HepG2 (cell line): Measurements from ENCODE around the gene C2orf81. TPM values are rescaled to one million over a fixed set of nuclear protein-coding genes. Genes with fewer than 3 reads are reported as not detected.

Experiments
- CREBL2 ChIP-seq: sonication (generic); formaldehyde crosslinking; IDR thresholded peaks from 2 replicates; pipeline ENCODE4 v1.8.1; 2023; ENCODE audit warnings: missing genetic modification reagents, mild to moderate bottlenecking, borderline replicate concordance
- DMTF1 ChIP-seq: sonication (generic); formaldehyde crosslinking; IDR thresholded peaks from 2 replicates; pipeline ENCODE4 v1.4.0; 2020; ENCODE audit warnings: mild to moderate bottlenecking, missing genetic modification reagents
- E2F2 ChIP-seq: sonication (generic); formaldehyde crosslinking; IDR thresholded peaks from 2 replicates; pipeline ENCODE4 v1.4.0; 2020; ENCODE audit warnings: missing genetic modification reagents, borderline replicate concordance
- HDAC1 ChIP-seq: sonication (generic); formaldehyde crosslinking; IDR thresholded peaks from 2 replicates; pipeline ENCODE4 v1.5.1; 2020; ENCODE audit warnings: mild to moderate bottlenecking, missing genetic modification reagents
- KLF6 ChIP-seq: IDR thresholded peaks from 2 replicates; pipeline ENCODE4 v1.8.0; 2016; ENCODE audit warnings: missing biosample characterization, missing genetic modification reagents
- NR2F6 ChIP-seq, 2 experiments: IDR thresholded peaks; 2 replicates each; pipeline ENCODE4 v1.6.1; 2016; ENCODE audit warnings: antibody characterized with exemption in 1 of 2, mild to moderate bottlenecking in 1 of 2
- RBFOX2 ChIP-seq: fragments of 200-400 bp; formaldehyde crosslinking; IDR thresholded peaks from 2 replicates; pipeline ENCODE4 v1.6.1; 2017; ENCODE audit warnings: low read depth, mild to moderate bottlenecking, low read length
- RBM22 ChIP-seq: fragments of 200-400 bp; formaldehyde crosslinking; optimal IDR thresholded peaks from 2 replicates; pipeline ENCODE3; 2017; ENCODE audit warnings: mild to moderate bottlenecking, low read length, moderate library complexity
- SAP130 ChIP-seq: IDR thresholded peaks from 2 replicates; pipeline ENCODE4 v1.6.1; 2016; ENCODE audit warnings: low read depth
- SNAPC4 ChIP-seq: sonication (generic); formaldehyde crosslinking; IDR thresholded peaks from 2 replicates; pipeline ENCODE4 v1.4.0; 2020; ENCODE audit warnings: mild to moderate bottlenecking, missing genetic modification reagents
- TP53 ChIP-seq: sonication (generic); formaldehyde crosslinking; conservative IDR thresholded peaks from 2 replicates; pipeline ENCODE4 v1.4.0; 2020; ENCODE audit warnings: missing genetic modification reagents
- ZBTB39 ChIP-seq: sonication (generic); formaldehyde crosslinking; IDR thresholded peaks from 2 replicates; pipeline ENCODE4 v1.5.0; 2020; ENCODE audit warnings: missing genetic modification reagents
- ZFP82 ChIP-seq: sonication (generic); formaldehyde crosslinking; IDR thresholded peaks from 2 replicates; pipeline ENCODE4 v1.5.1; 2020; ENCODE audit warnings: mild to moderate bottlenecking, missing genetic modification reagents, borderline replicate concordance
- ZNF329 ChIP-seq: sonication (generic); formaldehyde crosslinking; IDR thresholded peaks from 2 replicates; pipeline ENCODE4 v1.9.0; 2021; ENCODE audit warnings: low read depth, mild to moderate bottlenecking, missing genetic modification reagents
- ZNF460 ChIP-seq: sonication (generic); formaldehyde crosslinking; IDR thresholded peaks from 2 replicates; pipeline ENCODE4 v1.5.1; 2020; ENCODE audit warnings: missing genetic modification reagents, mild to moderate bottlenecking, borderline replicate concordance
- polyA plus RNA-seq, 8 experiments: library from polyadenylated mRNA; depleted of rRNA in 3 of 8; stranded (reverse) in 7 of 8; unstranded in 1 of 8; fragments of >200 nt; fragmentation: Illumina TruSeq in 4 of 8; extraction: Trizol in 4 of 8; gene quantifications; 2 replicates each; pipeline versions ENCODE4 v1.2.1 to v1.2.3, GENCODE V29; 2011 to 2016; ENCODE audit warnings: low read depth in 4 of 8, missing spikeins in 1 of 8, mixed read lengths in 1 of 8; ENCODE audit not compliant: insufficient read depth in 1 of 8
- total RNA-seq, 5 experiments: library from RNA; depleted of rRNA; stranded (reverse); fragments of >200 nt; fragmentation: Illumina TruSeq; extraction: Trizol; gene quantifications; 2 replicates each; pipeline ENCODE4 v1.2.3, GENCODE V29; 2016; ENCODE audit warnings: low read depth in 1 of 5
- TF ChIP-seq, protein P1 (sequence below): sonication (generic); formaldehyde crosslinking; IDR thresholded peaks from 2 replicates; pipeline ENCODE4 v1.4.0; 2020; ENCODE audit warnings: low read depth, mild to moderate bottlenecking, missing genetic modification reagents

The C2orf81 gene
- total and polyA plus RNA-seq, 2 of the 13 experiments (the other 11 are each of a cell fraction or from before 2014, with no cell fraction given): 0.15 to 0.17 TPM

DNA sequence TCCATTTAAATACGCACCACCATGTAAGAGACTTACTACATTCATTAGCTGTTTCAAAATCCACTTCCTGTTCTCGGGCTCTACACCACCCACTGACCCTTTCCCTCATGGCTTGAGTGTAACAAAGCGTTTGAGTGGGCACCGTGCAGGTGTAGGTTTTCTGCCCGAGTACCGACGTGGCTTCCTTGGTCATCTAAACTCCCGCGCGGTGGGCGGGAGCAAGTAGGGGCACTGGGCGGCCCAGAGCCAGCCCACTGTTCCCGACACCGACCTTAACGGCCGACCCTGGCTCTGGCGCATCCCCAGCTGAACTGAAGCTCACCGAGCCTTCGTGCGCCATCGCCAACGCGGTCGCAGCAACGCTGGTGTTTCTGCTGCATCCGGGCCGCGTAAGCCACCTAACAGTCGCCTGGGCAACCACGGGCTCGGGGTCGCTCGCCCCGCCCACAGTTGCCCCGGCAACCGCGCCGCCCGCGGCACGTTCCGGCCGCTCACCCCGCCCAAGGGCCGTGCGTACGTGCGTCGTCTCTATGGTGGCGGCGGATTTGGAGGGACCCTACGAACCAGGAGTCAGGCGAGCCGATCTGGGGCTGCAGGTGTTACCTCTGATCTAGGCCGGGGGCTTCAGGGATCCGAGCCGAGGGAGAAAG lies at the start of gene C2orf81, which contains the start of gene WDR54 (continued):
- no peak for TF ChIP-seq ZNF460 (CRISPR knock-in tag)
- TF ChIP-seq TP53 (CRISPR knock-in tag): no peak
- TF ChIP-seq SNAPC4 (CRISPR knock-in tag): peak; percentile 52; the same call in 1 of the 2 replicates
- TF ChIP-seq SAP130 (CRISPR knock-in tag): peak; percentile 87
- peak; percentile 61; the same call in 1 of the 2 replicates for TF ChIP-seq CREBL2
- TF ChIP-seq NR2F6 (IDR thresholded peaks at IDR 0.05): no peak
- peak; percentile 9; the same call in 1 of the 2 replicates for TF ChIP-seq NR2F6 (CRISPR knock-in tag; IDR thresholded peaks at IDR 0.05)
- TF ChIP-seq ZNF329 (CRISPR knock-in tag): peak; percentile 74; the same call in 1 of the 2 replicates
- peak; percentile 97 for TF ChIP-seq HDAC1
- peak; percentile 100 for TF ChIP-seq RBM22
- peak; percentile 67; the same call in 1 of the 2 replicates for TF ChIP-seq E2F2 (CRISPR knock-in tag)
- peak; percentile 67; the same call in 1 of the 2 replicates for TF ChIP-seq RBFOX2
- TF ChIP-seq ZFP82 (CRISPR knock-in tag): no peak
- peak; percentile 47; the same call in 1 of the 2 replicates for TF ChIP-seq KLF6 (CRISPR knock-in tag)
- TF ChIP-seq DMTF1 (CRISPR knock-in tag): peak; percentile 58; the same call in 1 of the 2 replicates
- TF ChIP-seq, protein P1, sequence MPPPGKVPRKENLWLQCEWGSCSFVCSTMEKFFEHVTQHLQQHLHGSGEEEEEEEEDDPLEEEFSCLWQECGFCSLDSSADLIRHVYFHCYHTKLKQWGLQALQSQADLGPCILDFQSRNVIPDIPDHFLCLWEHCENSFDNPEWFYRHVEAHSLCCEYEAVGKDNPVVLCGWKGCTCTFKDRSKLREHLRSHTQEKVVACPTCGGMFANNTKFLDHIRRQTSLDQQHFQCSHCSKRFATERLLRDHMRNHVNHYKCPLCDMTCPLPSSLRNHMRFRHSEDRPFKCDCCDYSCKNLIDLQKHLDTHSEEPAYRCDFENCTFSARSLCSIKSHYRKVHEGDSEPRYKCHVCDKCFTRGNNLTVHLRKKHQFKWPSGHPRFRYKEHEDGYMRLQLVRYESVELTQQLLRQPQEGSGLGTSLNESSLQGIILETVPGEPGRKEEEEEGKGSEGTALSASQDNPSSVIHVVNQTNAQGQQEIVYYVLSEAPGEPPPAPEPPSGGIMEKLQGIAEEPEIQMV: no peak
- TF ChIP-seq ZBTB39 (CRISPR knock-in tag): no peak
